Stomach (tissue), 9 donors: ENCODE data around the gene SPATA20. TPM values are rescaled to one million over a fixed set of nuclear protein-coding genes. Genes with fewer than 3 reads are reported as not detected.

Experiments used
- DNase-seq, 2 donors: peaks; one replicate each; pipeline versions ENCODE4 v3.0.0 to v3.0.0-alpha.2; 2013 to 2019
- H3K27ac ChIP-seq, 5 donors: fragments of 200-600 bp in 4 of 5; sonication (generic) in 4 of 5; one replicate each; pipeline ENCODE4 v1.5.1; 2013 to 2019; ENCODE audit warnings: mild to moderate bottlenecking in 1 of 5, moderate library complexity in 1 of 5
- H3K27me3 ChIP-seq, 3 donors: fragments of 200-600 bp; sonication (generic); one replicate each; pipeline ENCODE4 v1.5.1; 2017 to 2019; ENCODE audit warnings: mixed run types in 1 of 3
- H3K36me3 ChIP-seq, 4 donors: fragments of 200-600 bp; sonication (generic); 1 replicate in 3 of 4; 2 replicates in 1 of 4; pipeline ENCODE4 v1.5.1; 2016 to 2019
- H3K4me1 ChIP-seq, 4 donors: fragments of 200-600 bp; sonication (generic); one replicate each; pipeline ENCODE4 v1.5.1; 2016 to 2019
- H3K4me3 ChIP-seq, 4 donors: fragments of 200-600 bp; sonication (generic) in 3 of 4; one replicate each; pipeline ENCODE4 v1.5.1; 2016 to 2019; ENCODE audit warnings: mild to moderate bottlenecking in 1 of 4
- H3K9me3 ChIP-seq, 4 donors: fragments of 200-600 bp; sonication (generic); one replicate each; pipeline ENCODE4 v1.5.1; 2016 to 2019
- CTCF ChIP-seq, 7 experiments: fragments of 450-650 bp in 4 of 7; fragments of 200-600 bp in 3 of 7; sonication (generic) in 3 of 7; IDR thresholded peaks; one replicate each; pipeline ENCODE4 v1.5.1; 2016 to 2019; ENCODE audit warnings: antibody characterized with exemption in 7 of 7, control low read depth in 2 of 7, mild to moderate bottlenecking in 1 of 7
- EP300 ChIP-seq: sonication (generic); formaldehyde crosslinking; IDR thresholded peaks from one replicate; pipeline ENCODE4 v1.6.1; 2017; ENCODE audit warnings: antibody characterized with exemption
- POLR2A ChIP-seq, 4 donors: fragments of 450-650 bp; IDR thresholded peaks; one replicate each; pipeline ENCODE4 v1.6.1; 2016; ENCODE audit warnings: antibody characterized with exemption in 4 of 4, control low read depth in 2 of 4, mild to moderate bottlenecking in 1 of 4, moderate library complexity in 1 of 4
- POLR2AphosphoS5 ChIP-seq, 3 donors: sonication (generic); formaldehyde crosslinking; IDR thresholded peaks; one replicate each; pipeline ENCODE4 v1.6.1; 2016; ENCODE audit warnings: antibody characterized with exemption in 3 of 3
- WGBS, 5 donors: extraction: QIAGEN DNeasy Blood & Tissue Kit in 3 of 5; methylation state at CpG; one replicate each; pipeline versions ENCODE4 v1.1.5 to v1.1.7; 2013 to 2018; 5-methylcytosine and 5-hydroxymethylcytosine counted together
- intact Hi-C: fragments of 100-400 bp; cut with DNase I; formaldehyde crosslinking; loops from one replicate; pipeline ENCODE4 v1.15.1; 2023; ENCODE audit warnings: low total_unique reads
- polyA plus RNA-seq, 3 donors: library from polyadenylated mRNA; stranded (reverse); fragments of 200-250 nt; gene quantifications; one replicate each; pipeline ENCODE4 v1.2.3, GENCODE V29; 2013
- total RNA-seq, 5 donors: library from RNA; depleted of rRNA; stranded (reverse); fragments of >200 nt; gene quantifications; one replicate each; pipeline versions ENCODE4 v1.1.0 to v1.2.3, GENCODE V29; 2014 to 2016
- donor health status: healthy with polysubstance abuse.
- donor health status: Bipolar disorder and iron deficiency.
- donor health status: healthy.

SPATA20 gene
- total and polyA plus RNA-seq, 8 donors: 24.8 to 1,214 (median 80.8) TPM

- Histone ChIP-seq H3K36me3 (no peaks in the 10 kb centered on the region), H3K4me1 (peaks cover 16 to 22% (median 19%) of the 10 kb centered on the region in 4 donors), H3K4me3 (no peak overlapping the region), H3K9me3 (no peaks in the 10 kb centered on the region), H3K27me3 (peaks cover 0 to 2% (median 0%) of the 10 kb centered on the region in 3 donors), H3K27ac (no peak overlapping the region)
- intact Hi-C loops: no loop called here
- TF ChIP-seq POLR2AphosphoS5 (IDR thresholded peaks at IDR 0.05) (no peak), EP300 (no peak), CTCF (IDR thresholded peaks at IDR 0.05) (no peak), POLR2A (IDR thresholded peaks at IDR 0.05) (no peak)
- 79 to 86% (median 81%) methylated on average over 4 to 8 of the region's 8 CpGs for WGBS, 5 donors
- DNase-seq: no peak
These were observed 38.9 kb downstream of the SPATA20 start for GRCh38 chr17:50585891-50586290.

- Histone ChIP-seq H3K4me3 (no peak overlapping the region), H3K9me3 (no peaks in the 10 kb centered on the region), H3K4me1 (peaks cover 16 to 22% (median 19%) of the 10 kb centered on the region in 4 donors), H3K27ac (no peak overlapping the region), H3K36me3 (no peaks in the 10 kb centered on the region), H3K27me3 (no peaks in the 10 kb centered on the region)
- no peak for DNase-seq
- intact Hi-C loops: no loop called here
- TF ChIP-seq POLR2A (IDR thresholded peaks at IDR 0.05) (no peak), EP300 (no peak)
- WGBS, 5 donors: 89 to 93% (median 91%) methylated on average over 7 to 9 of the region's 9 CpGs
These were observed 39.7 kb downstream of the SPATA20 start for GRCh38 chr17:50586421-50587247.

- Histone ChIP-seq H3K36me3 (no peaks in the 10 kb centered on the region), H3K9me3 (no peaks in the 10 kb centered on the region), H3K4me1 (peaks cover 16 to 22% (median 19%) of the 10 kb centered on the region in 4 donors), H3K27me3 (no peaks in the 10 kb centered on the region), H3K4me3 (no peak overlapping the region), H3K27ac (no peak overlapping the region)
- WGBS, 5 donors: 83 to 94% (median 89%) methylated on average over 9 of the region's 9 CpGs
- TF ChIP-seq POLR2A (IDR thresholded peaks at IDR 0.05) (no peak), CTCF (IDR thresholded peaks at IDR 0.05) (no peak), POLR2AphosphoS5 (IDR thresholded peaks at IDR 0.05) (no peak), EP300 (no peak)
- DNase-seq: no peak
- intact Hi-C loops: no loop called here
These were observed 40.6 kb downstream of the SPATA20 start for GRCh38 chr17:50587571-50587970.

- DNase-seq: peak; percentile 32 to 60
- peaks cover 16 to 22% (median 19%) of the 10 kb centered on the region in 4 donors for H3K4me1 ChIP-seq
- TF ChIP-seq POLR2A (IDR thresholded peaks at IDR 0.05): no peak
- TF ChIP-seq POLR2AphosphoS5 (IDR thresholded peaks at IDR 0.05): no peak
- TF ChIP-seq EP300: no peak
- no peak for TF ChIP-seq CTCF (IDR thresholded peaks at IDR 0.05)
- H3K36me3 ChIP-seq: no peaks in the 10 kb centered on the region
- H3K9me3 ChIP-seq: no peaks in the 10 kb centered on the region
- no peaks in the 10 kb centered on the region for H3K27me3 ChIP-seq
- H3K4me3 ChIP-seq: no peak overlapping the region
- H3K27ac ChIP-seq: no peak overlapping the region
- intact Hi-C loops: no loop called here
- 51 to 64% (median 54%) methylated on average over 12 to 18 of the region's 18 CpGs for WGBS, 5 donors
These were observed 41.5 kb downstream of the SPATA20 start for GRCh38 chr17:50588391-50589049.
